Measurements from ENCODE around the gene NAT8L. TPM values are rescaled to one million over a fixed set of nuclear protein-coding genes. Genes with fewer than 3 reads are reported as not detected.

Gene NAT8L
- total RNA-seq, 2 experiments from 2014 or later: 0.07 TPM; not detected in 1

- ChIA-PET POLR2A (no interaction called here), CTCF (interaction anchor here (0.8 kb wide), 1 partner anchor 9 kb away, joined by 3 read pairs; no protein-coding TSS in a partner anchor)
- no peak for DNase-seq
- Mint-ChIP-seq H3K36me3 (ENCODE audit: low read depth) (no peaks in the 10 kb centered on the region), H3K9me3 (no peaks in the 10 kb centered on the region), H3K4me1 (no peaks in the 10 kb centered on the region), H3K4me3 (no peak overlapping the region), H3K27me3 (peaks cover 5% of the 10 kb centered on the region), H3K27ac (no peak overlapping the region)
These were observed 3.8 kb downstream of the NAT8L start for GRCh38 chr4:2062808-2063524.

GRCh38 chr4:2063557-2064275 is 4.6 kb downstream of the NAT8L start:
- no peaks in the 10 kb centered on the region for H3K36me3 Mint-ChIP-seq (ENCODE audit: low read depth)
- H3K9me3 Mint-ChIP-seq: no peaks in the 10 kb centered on the region
- no peak for DNase-seq
- H3K27ac Mint-ChIP-seq: no peak overlapping the region
- ChIA-PET CTCF (interaction anchor here (0.8 kb wide), 1 partner anchor 9 kb away, joined by 3 read pairs; no protein-coding TSS in a partner anchor), POLR2A (no interaction called here)
- no peak overlapping the region for H3K4me3 Mint-ChIP-seq
- H3K27me3 Mint-ChIP-seq: peaks cover 5% of the 10 kb centered on the region
- no peaks in the 10 kb centered on the region for H3K4me1 Mint-ChIP-seq

- H3K4me1 Mint-ChIP-seq: no peaks in the 10 kb centered on the region
- no peak for DNase-seq
- peaks cover 5% of the 10 kb centered on the region for H3K27me3 Mint-ChIP-seq
- H3K36me3 Mint-ChIP-seq (ENCODE audit: low read depth): no peaks in the 10 kb centered on the region
- ChIA-PET POLR2A (no interaction called here), CTCF (no interaction called here)
- H3K27ac Mint-ChIP-seq: no peak overlapping the region
- no peak overlapping the region for H3K4me3 Mint-ChIP-seq
- no peaks in the 10 kb centered on the region for H3K9me3 Mint-ChIP-seq
These were observed 5.3 kb downstream of the NAT8L start for GRCh38 chr4:2064276-2064991.

- no peaks in the 10 kb centered on the region for H3K9me3 Mint-ChIP-seq
- no peaks in the 10 kb centered on the region for H3K4me1 Mint-ChIP-seq
- DNase-seq: no peak
- H3K4me3 Mint-ChIP-seq: no peak overlapping the region
- H3K36me3 Mint-ChIP-seq (ENCODE audit: low read depth): no peaks in the 10 kb centered on the region
- H3K27me3 Mint-ChIP-seq: peaks cover 5% of the 10 kb centered on the region
- H3K27ac Mint-ChIP-seq: no peak overlapping the region
- CTCF ChIA-PET: no interaction called here
- POLR2A ChIA-PET: no interaction called here
These were observed 6.2 kb downstream of the NAT8L start for GRCh38 chr4:2065106-2065930.

GRCh38 chr4:2066011-2066551 is 7.0 kb downstream of the NAT8L start:
- Mint-ChIP-seq H3K4me3 (no peak overlapping the region), H3K36me3 (ENCODE audit: low read depth) (no peaks in the 10 kb centered on the region), H3K9me3 (no peaks in the 10 kb centered on the region), H3K27ac (no peak overlapping the region), H3K4me1 (no peaks in the 10 kb centered on the region), H3K27me3 (peaks cover 5% of the 10 kb centered on the region)
- no peak for DNase-seq
- CTCF ChIA-PET: no interaction called here
- POLR2A ChIA-PET: no interaction called here

GRCh38 chr4:2066571-2067445 is 7.7 kb downstream of the NAT8L start:
- no peak overlapping the region for H3K4me3 Mint-ChIP-seq
- POLR2A ChIA-PET: no interaction called here
- H3K4me1 Mint-ChIP-seq: no peaks in the 10 kb centered on the region
- H3K27me3 Mint-ChIP-seq: peaks cover 2% of the 10 kb centered on the region
- no peak for DNase-seq
- H3K36me3 Mint-ChIP-seq (ENCODE audit: low read depth): no peaks in the 10 kb centered on the region
- H3K27ac Mint-ChIP-seq: no peak overlapping the region
- CTCF ChIA-PET: no interaction called here
- H3K9me3 Mint-ChIP-seq: no peaks in the 10 kb centered on the region

GRCh38 chr4:2067446-2068197 is 8.5 kb downstream of the NAT8L start:
- DNase-seq: no peak
- Mint-ChIP-seq H3K27ac (no peak overlapping the region), H3K36me3 (ENCODE audit: low read depth) (no peaks in the 10 kb centered on the region), H3K4me3 (no peak overlapping the region), H3K9me3 (no peaks in the 10 kb centered on the region), H3K4me1 (no peaks in the 10 kb centered on the region), H3K27me3 (no peaks in the 10 kb centered on the region)
- ChIA-PET CTCF (no interaction called here), POLR2A (no interaction called here)

- Mint-ChIP-seq H3K9me3 (no peaks in the 10 kb centered on the region), H3K4me1 (no peaks in the 10 kb centered on the region), H3K36me3 (ENCODE audit: low read depth) (no peaks in the 10 kb centered on the region), H3K27me3 (no peaks in the 10 kb centered on the region), H3K4me3 (no peak overlapping the region), H3K27ac (no peak overlapping the region)
- CTCF ChIA-PET: no interaction called here
- DNase-seq: no peak
- POLR2A ChIA-PET: no interaction called here
These were observed 9.0 kb downstream of the NAT8L start for GRCh38 chr4:2068198-2068470.

- no peaks in the 10 kb centered on the region for H3K4me1 Mint-ChIP-seq
- CTCF ChIA-PET: no interaction called here
- H3K36me3 Mint-ChIP-seq (ENCODE audit: low read depth): no peaks in the 10 kb centered on the region
- H3K4me3 Mint-ChIP-seq: no peak overlapping the region
- DNase-seq: no peak
- H3K9me3 Mint-ChIP-seq: no peaks in the 10 kb centered on the region
- POLR2A ChIA-PET: no interaction called here
- no peak overlapping the region for H3K27ac Mint-ChIP-seq
- no peaks in the 10 kb centered on the region for H3K27me3 Mint-ChIP-seq
These were observed 9.4 kb downstream of the NAT8L start for GRCh38 chr4:2068566-2068965.

- H3K27me3 Mint-ChIP-seq: no peaks in the 10 kb centered on the region
- H3K9me3 Mint-ChIP-seq: no peaks in the 10 kb centered on the region
- ChIA-PET CTCF (interaction anchor here (0.6 kb wide), 1 partner anchor 121 kb away, joined by 3 read pairs; no protein-coding TSS in a partner anchor), POLR2A (no interaction called here)
- no peaks in the 10 kb centered on the region for H3K36me3 Mint-ChIP-seq (ENCODE audit: low read depth)
- H3K4me1 Mint-ChIP-seq: no peaks in the 10 kb centered on the region
- no peak overlapping the region for H3K27ac Mint-ChIP-seq
- no peak overlapping the region for H3K4me3 Mint-ChIP-seq
- DNase-seq: no peak
These were observed 10.2 kb downstream of the NAT8L start for GRCh38 chr4:2069161-2069971.

GRCh38 chr4:2069986-2070385 is 10.9 kb downstream of the NAT8L start:
- H3K27me3 Mint-ChIP-seq: no peaks in the 10 kb centered on the region
- no peak for DNase-seq
- H3K9me3 Mint-ChIP-seq: no peaks in the 10 kb centered on the region
- no peak overlapping the region for H3K4me3 Mint-ChIP-seq
- POLR2A ChIA-PET: no interaction called here
- no peaks in the 10 kb centered on the region for H3K4me1 Mint-ChIP-seq
- H3K36me3 Mint-ChIP-seq (ENCODE audit: low read depth): no peaks in the 10 kb centered on the region
- CTCF ChIA-PET: interaction anchor here (0.6 kb wide), 1 partner anchor 120 kb away, joined by 3 read pairs; no protein-coding TSS in a partner anchor
- no peak overlapping the region for H3K27ac Mint-ChIP-seq
